Sigmoid colon (tissue), 7 donors: ENCODE data around the gene UBE2E2. TPM values are rescaled to one million over a fixed set of nuclear protein-coding genes. Genes with fewer than 3 reads are reported as not detected.

Source experiments
- DNase-seq: peaks from one replicate; pipeline ENCODE4 v3.0.0-alpha.2; 2019
- H3K27ac ChIP-seq, 4 donors: fragments of 200-600 bp; sonication (generic); one replicate each; pipeline ENCODE4 v1.5.1; 2016 to 2019; ENCODE audit warnings: mild to moderate bottlenecking in 1 of 4
- H3K27me3 ChIP-seq, 3 donors: fragments of 200-600 bp; sonication (generic); one replicate each; pipeline ENCODE4 v1.5.1; 2019; ENCODE audit warnings: mild to moderate bottlenecking in 1 of 3
- H3K36me3 ChIP-seq, 4 donors: fragments of 200-600 bp; sonication (generic); one replicate each; pipeline ENCODE4 v1.5.1; 2016 to 2019
- H3K4me1 ChIP-seq, 4 donors: fragments of 200-600 bp; sonication (generic); one replicate each; pipeline ENCODE4 v1.5.1; 2017 to 2019
- H3K4me3 ChIP-seq, 4 donors: fragments of 200-600 bp; sonication (generic); one replicate each; pipeline ENCODE4 v1.5.1; 2017 to 2019; ENCODE audit warnings: mild to moderate bottlenecking in 2 of 4, moderate library complexity in 1 of 4
- H3K9me3 ChIP-seq, 4 donors: fragments of 200-600 bp in 3 of 4; sonication (generic) in 3 of 4; one replicate each; pipeline versions ENCODE4 v1.5.1 to v1.6.1; 2013 to 2019
- EP300 ChIP-seq, 4 donors: sonication (generic); formaldehyde crosslinking; IDR thresholded peaks; one replicate each; pipeline ENCODE4 v1.6.1; 2017; ENCODE audit warnings: antibody characterized with exemption in 4 of 4
- POLR2A ChIP-seq, 2 donors: fragments of 450-650 bp; IDR thresholded peaks; one replicate each; pipeline ENCODE4 v1.6.1; 2016; ENCODE audit warnings: antibody characterized with exemption in 2 of 2, mild to moderate bottlenecking in 2 of 2, moderate library complexity in 2 of 2
- POLR2AphosphoS5 ChIP-seq, 4 donors: sonication (generic); formaldehyde crosslinking; IDR thresholded peaks; one replicate each; pipeline ENCODE4 v1.6.1; 2017; ENCODE audit warnings: antibody characterized with exemption in 4 of 4
- WGBS, 2 donors: extraction: QIAGEN DNeasy Blood & Tissue Kit; methylation state at CpG; one replicate each; pipeline ENCODE4 v1.1.7; 2013; 5-methylcytosine and 5-hydroxymethylcytosine counted together
- intact Hi-C: fragments of 100-400 bp; cut with DNase I; formaldehyde crosslinking; loops from one replicate; pipeline ENCODE4 v1.15.1; 2023
- polyA plus RNA-seq, 3 donors: library from polyadenylated mRNA; stranded (reverse); fragments of 200-250 nt; gene quantifications; one replicate each; pipeline ENCODE4 v1.2.3, GENCODE V29; 2013
- total RNA-seq, 4 donors: library from RNA; depleted of rRNA; stranded (reverse); fragments of >200 nt; gene quantifications; one replicate each; pipeline ENCODE4 v1.1.0, GENCODE V29; 2016
- TF ChIP-seq, protein P1 (sequence below), 4 experiments: fragments of 450-650 bp in 3 of 4; fragments of 200-600 bp in 1 of 4; IDR thresholded peaks; one replicate each; pipeline ENCODE4 v1.5.1; 2016 to 2019; ENCODE audit warnings: antibody characterized with exemption in 4 of 4, mild to moderate bottlenecking in 3 of 4, moderate library complexity in 2 of 4
- donor health status: healthy with polysubstance abuse.
- donor health status: Bipolar disorder and iron deficiency.
- donor health status: healthy.

The UBE2E2 gene
- total and polyA plus RNA-seq, 7 donors, result 3.7 to 135 (median 34.6) TPM

DNA sequence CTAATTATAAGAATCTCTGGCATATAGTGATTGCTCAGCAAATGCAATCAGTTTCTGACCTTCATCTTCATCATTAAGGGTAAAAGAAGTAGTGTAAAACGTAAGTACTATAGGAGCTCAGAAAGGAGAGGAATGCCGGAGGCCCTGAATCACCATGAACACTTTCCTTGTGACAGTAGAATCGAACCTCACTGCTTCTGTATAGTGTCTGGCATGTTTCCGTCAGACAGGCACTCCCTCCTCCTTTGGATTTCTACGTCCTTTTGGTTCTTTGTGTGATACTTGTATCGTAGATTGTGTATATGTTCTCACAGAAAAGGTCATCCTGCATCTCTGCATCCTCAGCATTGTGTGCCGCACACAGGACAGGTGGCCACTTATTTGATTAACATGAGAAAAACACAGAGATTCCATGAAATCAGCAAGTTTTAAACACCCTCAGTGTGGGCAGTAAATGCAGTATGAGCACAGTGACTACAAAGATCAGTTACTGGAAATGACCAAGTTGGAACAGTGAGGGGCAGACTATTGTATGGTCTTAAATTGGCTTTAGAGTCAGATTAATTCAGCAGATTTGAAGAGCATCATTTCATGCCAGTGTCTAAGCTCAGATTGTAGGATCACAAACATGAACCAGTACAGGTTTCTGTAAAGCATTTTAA is 234.5 kb downstream of the UBE2E2 start:
- intact Hi-C loops, result no loop called here
- WGBS, 2 donors, result 93% methylated on average over 7 of the region's 7 CpGs
- TF ChIP-seq POLR2AphosphoS5 (IDR thresholded peaks at IDR 0.05) (no peak), POLR2A (IDR thresholded peaks at IDR 0.05) (no peak)
- TF ChIP-seq, protein P1, sequence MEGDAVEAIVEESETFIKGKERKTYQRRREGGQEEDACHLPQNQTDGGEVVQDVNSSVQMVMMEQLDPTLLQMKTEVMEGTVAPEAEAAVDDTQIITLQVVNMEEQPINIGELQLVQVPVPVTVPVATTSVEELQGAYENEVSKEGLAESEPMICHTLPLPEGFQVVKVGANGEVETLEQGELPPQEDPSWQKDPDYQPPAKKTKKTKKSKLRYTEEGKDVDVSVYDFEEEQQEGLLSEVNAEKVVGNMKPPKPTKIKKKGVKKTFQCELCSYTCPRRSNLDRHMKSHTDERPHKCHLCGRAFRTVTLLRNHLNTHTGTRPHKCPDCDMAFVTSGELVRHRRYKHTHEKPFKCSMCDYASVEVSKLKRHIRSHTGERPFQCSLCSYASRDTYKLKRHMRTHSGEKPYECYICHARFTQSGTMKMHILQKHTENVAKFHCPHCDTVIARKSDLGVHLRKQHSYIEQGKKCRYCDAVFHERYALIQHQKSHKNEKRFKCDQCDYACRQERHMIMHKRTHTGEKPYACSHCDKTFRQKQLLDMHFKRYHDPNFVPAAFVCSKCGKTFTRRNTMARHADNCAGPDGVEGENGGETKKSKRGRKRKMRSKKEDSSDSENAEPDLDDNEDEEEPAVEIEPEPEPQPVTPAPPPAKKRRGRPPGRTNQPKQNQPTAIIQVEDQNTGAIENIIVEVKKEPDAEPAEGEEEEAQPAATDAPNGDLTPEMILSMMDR (IDR thresholded peaks at IDR 0.05), result no peak
- Histone ChIP-seq H3K27ac (no peak overlapping the region), H3K27me3 (no peaks in the 10 kb centered on the region), H3K9me3 (no peaks in the 10 kb centered on the region), H3K4me3 (no peak overlapping the region), H3K36me3 (no peaks in the 10 kb centered on the region), H3K4me1 (peaks cover 0 to 10% (median 0%) of the 10 kb centered on the region in 4 donors)
- no peak for DNase-seq

GRCh38 chr3:23438657-23439056 is 235.5 kb downstream of the UBE2E2 start:
- Histone ChIP-seq H3K27ac (no peak overlapping the region), H3K4me1 (peaks cover 0 to 10% (median 0%) of the 10 kb centered on the region in 4 donors), H3K9me3 (no peaks in the 10 kb centered on the region), H3K36me3 (no peaks in the 10 kb centered on the region), H3K4me3 (no peak overlapping the region), H3K27me3 (no peaks in the 10 kb centered on the region)
- intact Hi-C loops, result no loop called here
- TF ChIP-seq, protein P1 (IDR thresholded peaks at IDR 0.05), result no peak
- TF ChIP-seq POLR2AphosphoS5 (IDR thresholded peaks at IDR 0.05) (no peak), POLR2A (IDR thresholded peaks at IDR 0.05) (no peak), EP300 (IDR thresholded peaks at IDR 0.05) (no peak)
- no peak for DNase-seq

DNA sequence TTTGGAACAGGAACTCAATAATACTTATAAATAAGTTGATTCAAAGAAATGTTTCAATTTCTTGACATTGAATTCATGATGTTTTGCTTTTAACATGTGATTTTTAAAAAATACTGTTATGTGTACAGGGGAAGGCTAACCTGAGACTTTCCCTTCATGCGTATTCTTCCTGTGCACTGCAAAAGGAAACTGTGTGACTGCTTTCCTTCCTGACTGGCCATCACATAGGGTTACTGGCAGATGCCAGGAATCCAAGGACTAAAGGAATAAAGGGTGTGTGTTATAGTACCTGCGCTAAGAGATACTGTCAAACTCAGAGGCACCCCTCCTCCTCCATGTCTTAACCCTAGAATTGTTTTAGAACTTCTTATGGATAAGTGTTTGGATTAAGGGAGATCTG is 236.0 kb downstream of the UBE2E2 start:
- 86 to 92% methylated on average over 2 of the region's 2 CpGs for WGBS, 2 donors
- Histone ChIP-seq H3K36me3 (no peaks in the 10 kb centered on the region), H3K9me3 (no peaks in the 10 kb centered on the region)

GRCh38 chr3:23440416-23441294 is 237.5 kb downstream of the UBE2E2 start:
- no peak overlapping the region for H3K27ac ChIP-seq
- H3K9me3 ChIP-seq, result no peaks in the 10 kb centered on the region
- WGBS, 2 donors, result 64 to 87% methylated on average over 12 of the region's 12 CpGs

More for the DNA sequence above, 236.0 kb downstream of the UBE2E2 start:
- no peak for DNase-seq
- no peak for TF ChIP-seq EP300 (IDR thresholded peaks at IDR 0.05)
- TF ChIP-seq POLR2A (IDR thresholded peaks at IDR 0.05), result no peak
- TF ChIP-seq POLR2AphosphoS5 (IDR thresholded peaks at IDR 0.05), result no peak
- TF ChIP-seq, protein P1 (IDR thresholded peaks at IDR 0.05), result no peak
- Histone ChIP-seq H3K4me3 (no peak overlapping the region), H3K27ac (no peak overlapping the region), H3K27me3 (no peaks in the 10 kb centered on the region), H3K4me1 (peaks cover 0 to 10% (median 0%) of the 10 kb centered on the region in 4 donors)
- intact Hi-C loops, result no loop called here

More at GRCh38 chr3:23440416-23441294, 237.5 kb downstream of the UBE2E2 start:
- Histone ChIP-seq H3K27me3 (no peaks in the 10 kb centered on the region), H3K4me1 (peaks cover 0 to 10% (median 0%) of the 10 kb centered on the region in 4 donors), H3K4me3 (no peak overlapping the region), H3K36me3 (no peaks in the 10 kb centered on the region)
- TF ChIP-seq, protein P1 (IDR thresholded peaks at IDR 0.05), result no peak
- TF ChIP-seq POLR2A (IDR thresholded peaks at IDR 0.05) (no peak), EP300 (IDR thresholded peaks at IDR 0.05) (no peak), POLR2AphosphoS5 (IDR thresholded peaks at IDR 0.05) (no peak)
- intact Hi-C loops, result no loop called here
- DNase-seq, result no peak
